Esophagus squamous epithelium (tissue), 4 donors: ENCODE results near the gene MAD1L1.

ENCODE experiments used
- POLR2A ChIP-seq, 4 donors: fragments of 450-650 bp; IDR thresholded peaks; one replicate each; pipeline ENCODE4 v1.6.1; 2017; ENCODE audit warnings: antibody characterized with exemption in 4 of 4, mild to moderate bottlenecking in 4 of 4, moderate library complexity in 3 of 4
- TF ChIP-seq, protein P1 (sequence below), 6 experiments: fragments of 450-650 bp in 4 of 6; fragments of 200-600 bp in 2 of 6; sonication (generic) in 2 of 6; IDR thresholded peaks; one replicate each; pipeline ENCODE4 v1.5.1; 2016 to 2019; ENCODE audit warnings: antibody characterized with exemption in 6 of 6, mild to moderate bottlenecking in 4 of 6, moderate library complexity in 4 of 6

DNA sequence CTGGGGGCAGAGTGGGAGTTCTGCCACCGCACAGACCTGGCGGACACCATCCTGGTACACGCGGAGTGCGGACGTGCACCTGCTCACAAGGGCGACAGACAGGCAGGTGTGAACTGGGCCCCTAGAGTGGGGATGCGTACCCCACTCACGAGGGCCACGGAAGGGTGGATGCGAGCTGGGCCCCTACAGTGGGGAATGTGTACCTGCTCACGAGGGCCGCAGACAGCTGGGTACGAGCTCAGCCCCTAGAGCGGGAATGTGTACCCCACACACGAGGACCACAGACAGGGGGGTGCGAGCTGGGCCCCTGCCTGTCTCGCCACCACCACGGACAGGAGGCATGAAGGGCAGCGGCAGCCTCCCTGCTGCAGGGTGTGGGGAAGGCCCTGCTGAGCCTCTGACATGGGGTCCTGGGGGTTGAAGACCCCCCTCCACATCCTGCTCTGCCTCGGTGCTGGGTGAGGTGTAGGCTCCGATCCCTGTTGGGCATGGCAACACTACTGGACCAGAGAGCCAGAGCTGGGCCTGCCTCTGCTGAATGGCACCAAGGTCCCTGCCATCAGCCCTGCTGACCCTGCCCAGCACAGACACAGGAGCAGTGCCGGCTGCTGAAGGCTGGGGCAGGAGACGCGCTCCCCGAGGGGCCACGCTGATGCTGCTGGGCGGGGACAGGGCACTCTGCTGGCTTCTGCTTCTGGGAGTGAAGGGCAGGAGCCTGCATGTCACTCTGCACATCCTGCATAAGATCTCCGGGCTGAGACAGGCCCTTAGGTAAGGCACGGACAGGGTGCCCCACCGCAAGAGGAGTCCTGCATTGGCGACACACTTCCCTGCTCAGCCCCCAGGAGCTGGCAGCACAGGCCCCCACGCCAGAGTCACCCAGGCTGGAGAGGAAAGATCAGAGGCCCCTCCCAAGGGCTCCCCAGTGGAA, 259.2 kb downstream of the MAD1L1 start:
- TF ChIP-seq, protein P1, sequence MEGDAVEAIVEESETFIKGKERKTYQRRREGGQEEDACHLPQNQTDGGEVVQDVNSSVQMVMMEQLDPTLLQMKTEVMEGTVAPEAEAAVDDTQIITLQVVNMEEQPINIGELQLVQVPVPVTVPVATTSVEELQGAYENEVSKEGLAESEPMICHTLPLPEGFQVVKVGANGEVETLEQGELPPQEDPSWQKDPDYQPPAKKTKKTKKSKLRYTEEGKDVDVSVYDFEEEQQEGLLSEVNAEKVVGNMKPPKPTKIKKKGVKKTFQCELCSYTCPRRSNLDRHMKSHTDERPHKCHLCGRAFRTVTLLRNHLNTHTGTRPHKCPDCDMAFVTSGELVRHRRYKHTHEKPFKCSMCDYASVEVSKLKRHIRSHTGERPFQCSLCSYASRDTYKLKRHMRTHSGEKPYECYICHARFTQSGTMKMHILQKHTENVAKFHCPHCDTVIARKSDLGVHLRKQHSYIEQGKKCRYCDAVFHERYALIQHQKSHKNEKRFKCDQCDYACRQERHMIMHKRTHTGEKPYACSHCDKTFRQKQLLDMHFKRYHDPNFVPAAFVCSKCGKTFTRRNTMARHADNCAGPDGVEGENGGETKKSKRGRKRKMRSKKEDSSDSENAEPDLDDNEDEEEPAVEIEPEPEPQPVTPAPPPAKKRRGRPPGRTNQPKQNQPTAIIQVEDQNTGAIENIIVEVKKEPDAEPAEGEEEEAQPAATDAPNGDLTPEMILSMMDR (IDR thresholded peaks at IDR 0.05), result no peak
- no peak for TF ChIP-seq POLR2A (IDR thresholded peaks at IDR 0.05)
